PC-9 (cell line): Measurements from ENCODE around the gene CPNE7.

Source experiments
- EZH2 ChIP-seq: fragments of 200-600 bp; sonication (generic); IDR thresholded peaks from 2 replicates; pipeline ENCODE4 v1.8.0; 2017; ENCODE audit warnings: antibody characterized with exemption, low read depth
- TF ChIP-seq, protein P1 (sequence below): fragments of 200-600 bp; sonication (generic); conservative IDR thresholded peaks from 2 replicates; pipeline ENCODE4 v1.6.1; 2017; ENCODE audit warnings: mixed run types, antibody characterized with exemption, mild to moderate bottlenecking, moderate library complexity

GRCh38 chr16:89576153-89577054, 846 bp downstream of the CPNE7 start:
- no peak for TF ChIP-seq EZH2
- TF ChIP-seq, protein P1, sequence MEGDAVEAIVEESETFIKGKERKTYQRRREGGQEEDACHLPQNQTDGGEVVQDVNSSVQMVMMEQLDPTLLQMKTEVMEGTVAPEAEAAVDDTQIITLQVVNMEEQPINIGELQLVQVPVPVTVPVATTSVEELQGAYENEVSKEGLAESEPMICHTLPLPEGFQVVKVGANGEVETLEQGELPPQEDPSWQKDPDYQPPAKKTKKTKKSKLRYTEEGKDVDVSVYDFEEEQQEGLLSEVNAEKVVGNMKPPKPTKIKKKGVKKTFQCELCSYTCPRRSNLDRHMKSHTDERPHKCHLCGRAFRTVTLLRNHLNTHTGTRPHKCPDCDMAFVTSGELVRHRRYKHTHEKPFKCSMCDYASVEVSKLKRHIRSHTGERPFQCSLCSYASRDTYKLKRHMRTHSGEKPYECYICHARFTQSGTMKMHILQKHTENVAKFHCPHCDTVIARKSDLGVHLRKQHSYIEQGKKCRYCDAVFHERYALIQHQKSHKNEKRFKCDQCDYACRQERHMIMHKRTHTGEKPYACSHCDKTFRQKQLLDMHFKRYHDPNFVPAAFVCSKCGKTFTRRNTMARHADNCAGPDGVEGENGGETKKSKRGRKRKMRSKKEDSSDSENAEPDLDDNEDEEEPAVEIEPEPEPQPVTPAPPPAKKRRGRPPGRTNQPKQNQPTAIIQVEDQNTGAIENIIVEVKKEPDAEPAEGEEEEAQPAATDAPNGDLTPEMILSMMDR: no peak
